Fibroblast of mammary gland (primary cell): ENCODE results near the gene KCNIP2.

Experiments
- DNase-seq: peaks from one replicate; pipeline ENCODE4 v3.0.0-alpha.2; 2010; ENCODE audit warnings: low read depth
- H3K4me3 ChIP-seq: 2 replicates; pipeline ENCODE4 v1.5.1; 2011; ENCODE audit warnings: low read depth, mild to moderate bottlenecking, low read length, moderate library complexity; ENCODE audit not compliant: control insufficient read depth
- TF ChIP-seq, protein P1 (sequence below): conservative IDR thresholded peaks from 2 replicates; pipeline ENCODE4 v1.5.1; 2011; ENCODE audit warnings: low read depth, low read length, inconsistent platforms; ENCODE audit not compliant: control insufficient read depth, insufficient read depth

The KCNIP2 gene

DNA sequence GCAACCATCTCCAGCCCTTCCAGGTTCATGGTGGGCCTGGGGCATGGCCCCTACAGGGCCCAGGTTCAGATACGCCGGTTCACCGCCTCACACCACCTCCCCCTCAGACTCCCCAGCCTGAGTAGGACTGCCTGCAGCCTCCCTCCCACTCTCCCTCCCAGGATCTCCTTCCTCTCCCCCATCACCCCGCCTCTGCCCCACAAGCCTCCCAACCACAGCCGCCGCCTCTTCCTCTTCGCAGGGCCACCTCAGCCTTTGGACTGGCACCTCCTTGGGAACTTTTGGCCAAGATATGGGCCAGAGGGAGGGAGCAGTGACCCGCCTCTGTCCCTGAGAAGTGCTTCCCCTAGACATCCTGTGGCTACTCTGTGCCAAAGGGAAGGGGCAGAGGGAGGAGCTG is 9.3 kb downstream of the KCNIP2 start:
- DNase-seq: no peak
- no peak overlapping the region for H3K4me3 ChIP-seq
- TF ChIP-seq, protein P1, sequence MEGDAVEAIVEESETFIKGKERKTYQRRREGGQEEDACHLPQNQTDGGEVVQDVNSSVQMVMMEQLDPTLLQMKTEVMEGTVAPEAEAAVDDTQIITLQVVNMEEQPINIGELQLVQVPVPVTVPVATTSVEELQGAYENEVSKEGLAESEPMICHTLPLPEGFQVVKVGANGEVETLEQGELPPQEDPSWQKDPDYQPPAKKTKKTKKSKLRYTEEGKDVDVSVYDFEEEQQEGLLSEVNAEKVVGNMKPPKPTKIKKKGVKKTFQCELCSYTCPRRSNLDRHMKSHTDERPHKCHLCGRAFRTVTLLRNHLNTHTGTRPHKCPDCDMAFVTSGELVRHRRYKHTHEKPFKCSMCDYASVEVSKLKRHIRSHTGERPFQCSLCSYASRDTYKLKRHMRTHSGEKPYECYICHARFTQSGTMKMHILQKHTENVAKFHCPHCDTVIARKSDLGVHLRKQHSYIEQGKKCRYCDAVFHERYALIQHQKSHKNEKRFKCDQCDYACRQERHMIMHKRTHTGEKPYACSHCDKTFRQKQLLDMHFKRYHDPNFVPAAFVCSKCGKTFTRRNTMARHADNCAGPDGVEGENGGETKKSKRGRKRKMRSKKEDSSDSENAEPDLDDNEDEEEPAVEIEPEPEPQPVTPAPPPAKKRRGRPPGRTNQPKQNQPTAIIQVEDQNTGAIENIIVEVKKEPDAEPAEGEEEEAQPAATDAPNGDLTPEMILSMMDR: no peak

DNA sequence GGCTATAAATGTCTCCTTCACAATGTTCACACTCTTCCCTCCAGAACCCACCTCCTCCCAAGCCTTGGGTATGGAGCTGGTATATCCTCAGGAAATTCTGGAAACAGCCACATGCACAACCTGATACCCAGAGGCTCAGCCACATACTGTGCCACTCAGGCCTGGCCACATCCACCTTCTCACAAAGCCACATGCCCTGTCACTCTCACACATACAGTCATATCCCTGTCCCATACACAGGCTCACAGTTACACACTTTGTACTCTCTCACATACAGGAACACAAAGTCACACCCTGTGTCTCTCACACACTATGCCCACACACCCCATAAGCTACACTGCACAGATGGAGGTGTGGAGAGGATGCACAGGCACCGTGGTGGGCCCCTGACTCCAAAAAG is 10.1 kb downstream of the KCNIP2 start:
- DNase-seq: no peak
- H3K4me3 ChIP-seq: no peak overlapping the region
- TF ChIP-seq, protein P1: no peak

DNA sequence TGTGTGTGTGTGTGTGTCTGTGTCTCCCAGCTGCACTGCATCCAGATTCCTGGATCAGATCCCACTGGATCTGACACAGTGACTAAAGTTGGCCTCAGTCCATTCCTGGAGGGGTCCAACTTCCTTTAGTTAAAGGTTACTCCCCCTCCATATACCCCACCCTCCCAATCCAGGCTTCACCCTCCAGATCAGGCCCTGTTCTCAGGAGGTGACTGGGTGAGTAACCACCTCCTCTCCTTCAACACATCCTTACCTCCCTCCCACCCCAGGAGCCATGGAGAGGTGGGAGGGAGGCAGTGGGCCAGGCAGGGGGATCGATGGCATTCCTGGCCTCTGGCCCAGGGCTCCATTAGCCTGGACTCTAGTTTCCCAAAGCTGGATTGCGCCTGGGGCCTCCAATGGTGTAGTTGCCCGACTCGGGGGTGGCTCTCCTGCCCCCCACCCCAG is 11.3 kb downstream of the KCNIP2 start:
- no peak overlapping the region for H3K4me3 ChIP-seq
- TF ChIP-seq, protein P1: no peak
- DNase-seq: no peak

DNA sequence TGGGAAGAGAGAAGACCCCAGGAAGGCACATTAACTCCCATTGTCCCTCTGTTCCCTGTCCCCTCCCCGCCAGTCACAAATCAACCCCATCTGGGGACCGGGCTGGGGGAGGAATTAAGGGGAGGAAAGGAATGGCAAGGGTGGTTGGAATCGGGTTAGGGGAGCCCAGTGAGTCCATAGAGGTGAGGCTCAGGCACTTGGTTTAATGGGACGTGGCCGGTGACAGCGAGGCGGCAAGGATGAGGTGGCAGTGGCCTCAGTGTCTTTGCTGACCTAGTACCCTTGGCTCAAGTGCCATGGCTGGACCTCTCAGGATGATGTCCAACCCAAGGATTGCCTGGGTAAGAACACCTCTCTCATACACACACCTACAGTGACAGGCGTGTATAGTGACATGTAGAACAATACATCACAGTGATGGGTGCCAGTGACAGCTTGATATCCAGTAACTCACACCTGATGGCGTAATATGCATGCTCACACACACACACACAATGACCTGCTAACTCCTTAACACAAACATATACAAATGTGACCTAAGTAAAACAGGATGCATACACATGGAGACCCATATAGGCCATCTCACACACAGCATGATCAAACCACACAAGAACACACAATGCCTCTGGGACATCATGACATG is 12.3 kb downstream of the KCNIP2 start:
- peak overlapping the region; percentile 44 for H3K4me3 ChIP-seq
- no peak for DNase-seq
- TF ChIP-seq, protein P1: no peak

DNA sequence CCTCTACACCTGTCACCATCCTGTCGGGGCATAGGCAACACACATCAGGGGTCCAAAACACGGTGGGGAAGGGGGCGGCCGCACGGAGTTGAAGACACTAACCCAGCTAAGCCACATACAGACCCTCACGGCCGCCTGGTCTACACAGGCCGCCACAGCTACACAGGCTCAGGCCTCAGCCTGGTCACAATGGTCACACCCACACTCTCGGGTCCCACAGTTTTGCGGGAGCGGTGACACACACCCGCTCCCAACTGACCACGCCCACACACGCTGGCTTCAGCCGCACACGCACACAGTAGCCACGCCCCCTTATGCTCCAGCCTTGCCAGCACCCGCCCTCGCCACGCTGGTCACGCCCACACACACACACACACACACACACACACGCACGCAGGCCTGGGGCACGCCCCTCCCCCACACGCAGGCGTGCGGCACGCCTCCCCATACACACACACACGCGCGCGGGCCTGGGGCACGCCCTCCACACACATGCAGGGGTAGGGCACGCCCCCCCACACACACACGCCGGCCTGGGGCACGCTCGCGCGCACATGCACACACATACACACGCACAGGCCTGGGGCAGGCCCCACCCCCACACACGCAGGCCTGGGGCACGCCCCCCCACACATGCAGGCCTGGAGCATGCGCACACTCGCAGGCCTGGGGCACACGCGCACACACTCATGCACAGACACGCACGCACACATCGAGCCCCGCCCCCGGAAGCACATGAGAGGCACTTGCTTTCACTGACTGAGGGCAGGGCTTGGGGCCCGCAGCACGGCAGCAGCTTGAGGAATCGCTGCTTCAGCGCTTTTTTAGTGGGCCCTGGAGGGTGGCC is 13.1 kb downstream of the KCNIP2 start:
- H3K4me3 ChIP-seq: peak overlapping the region; percentile 44
- TF ChIP-seq, protein P1: no peak
- DNase-seq: peak; percentile 88

DNA sequence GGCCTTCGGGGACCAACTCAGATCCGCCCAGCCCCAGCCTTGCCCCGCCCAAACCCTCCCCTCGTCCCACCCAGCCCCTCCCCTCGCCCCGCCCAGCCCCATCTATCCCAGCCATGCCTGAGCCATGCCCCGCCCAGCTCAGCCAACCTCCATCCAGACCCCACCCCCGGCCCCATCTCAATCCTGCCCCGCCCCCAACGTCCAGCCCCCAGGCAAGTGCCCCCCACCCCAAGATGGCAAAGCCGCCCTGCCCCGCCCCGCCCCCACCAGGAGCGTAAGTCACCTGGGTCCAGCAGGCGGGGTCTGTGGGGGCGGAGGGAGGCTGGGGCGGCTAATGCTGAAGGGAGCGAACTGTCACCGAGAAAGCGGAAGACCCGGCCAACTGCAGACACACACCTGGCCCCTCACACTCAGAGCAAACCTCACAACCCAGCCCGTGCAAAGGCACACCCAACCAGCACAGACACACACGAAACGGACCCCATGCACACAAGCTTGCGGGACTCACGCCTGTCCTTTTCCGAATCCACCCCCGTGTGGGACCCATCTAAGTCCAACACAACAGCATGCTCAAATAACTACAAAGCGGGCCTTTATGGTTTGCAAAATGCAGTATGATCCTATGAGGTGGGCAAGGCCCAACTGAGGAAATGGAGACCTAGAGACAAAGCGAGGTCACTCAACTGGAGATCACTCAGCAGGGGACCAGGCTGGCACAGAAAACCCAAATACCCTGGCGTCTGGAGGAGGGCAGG is 13.9 kb downstream of the KCNIP2 start:
- H3K4me3 ChIP-seq: peak overlapping the region; percentile 44
- DNase-seq: peak; percentile 25
- TF ChIP-seq, protein P1: no peak
